ENCODE measurements around the gene PHF21A.

DNA sequence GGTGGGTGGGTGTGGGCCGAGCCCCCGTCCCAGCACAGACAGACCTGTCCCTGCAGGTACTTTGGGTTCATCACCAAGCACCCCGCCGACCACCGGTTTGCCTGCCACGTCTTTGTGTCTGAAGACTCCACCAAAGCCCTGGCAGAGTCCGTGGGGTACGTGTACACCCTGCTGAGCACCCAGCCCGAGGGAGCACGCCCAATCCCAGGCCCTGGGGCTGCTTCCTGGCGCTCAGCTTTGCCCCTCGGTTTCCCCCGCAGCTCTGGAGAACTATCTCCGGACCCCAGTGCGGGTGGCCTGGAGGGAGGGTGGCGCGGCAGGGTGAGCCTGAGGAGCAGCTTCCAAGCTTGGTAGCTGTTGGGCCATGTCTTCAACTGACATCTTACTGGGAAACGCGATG lies 216.2 kb downstream of the PHF21A start:
- TF ChIP-seq, protein P1, sequence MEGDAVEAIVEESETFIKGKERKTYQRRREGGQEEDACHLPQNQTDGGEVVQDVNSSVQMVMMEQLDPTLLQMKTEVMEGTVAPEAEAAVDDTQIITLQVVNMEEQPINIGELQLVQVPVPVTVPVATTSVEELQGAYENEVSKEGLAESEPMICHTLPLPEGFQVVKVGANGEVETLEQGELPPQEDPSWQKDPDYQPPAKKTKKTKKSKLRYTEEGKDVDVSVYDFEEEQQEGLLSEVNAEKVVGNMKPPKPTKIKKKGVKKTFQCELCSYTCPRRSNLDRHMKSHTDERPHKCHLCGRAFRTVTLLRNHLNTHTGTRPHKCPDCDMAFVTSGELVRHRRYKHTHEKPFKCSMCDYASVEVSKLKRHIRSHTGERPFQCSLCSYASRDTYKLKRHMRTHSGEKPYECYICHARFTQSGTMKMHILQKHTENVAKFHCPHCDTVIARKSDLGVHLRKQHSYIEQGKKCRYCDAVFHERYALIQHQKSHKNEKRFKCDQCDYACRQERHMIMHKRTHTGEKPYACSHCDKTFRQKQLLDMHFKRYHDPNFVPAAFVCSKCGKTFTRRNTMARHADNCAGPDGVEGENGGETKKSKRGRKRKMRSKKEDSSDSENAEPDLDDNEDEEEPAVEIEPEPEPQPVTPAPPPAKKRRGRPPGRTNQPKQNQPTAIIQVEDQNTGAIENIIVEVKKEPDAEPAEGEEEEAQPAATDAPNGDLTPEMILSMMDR (conservative IDR thresholded peaks at IDR 0.05 in 1 of 2, IDR thresholded peaks at IDR 0.05 in 1 of 2; ENCODE audit: extremely low read depth in 1 of 2, insufficient read depth in 1 of 2, low read depth in 1 of 2, low read length in 2 of 2): no peak
- TF ChIP-seq EZH2 (IDR thresholded peaks at IDR 0.05; ENCODE audit: borderline replicate concordance, low read length): no peak

Measured in mammary epithelial cell (primary cell).